Mesenchymal stem cell (in vitro differentiated cells and primary cell): ENCODE data around the gene TSC22D1.

Experiments
- DNase-seq: peaks from one replicate; pipeline ENCODE4 v3.0.0-alpha.2; 2013
- H2AFZ ChIP-seq: one replicate; pipeline ENCODE4 v1.6.1; 2013; ENCODE audit warnings: low read depth, mild to moderate bottlenecking, control low read depth, inconsistent platforms, low read length, moderate library complexity
- H2AK5ac ChIP-seq: 2 replicates; pipeline ENCODE4 v1.6.1; 2013; ENCODE audit warnings: low read length, moderate library complexity, mild to moderate bottlenecking, inconsistent platforms; ENCODE audit not compliant: severe bottlenecking
- H2BK120ac ChIP-seq: one replicate; pipeline ENCODE4 v1.6.1; 2013; ENCODE audit warnings: low read depth, mild to moderate bottlenecking, inconsistent platforms, low read length, moderate library complexity
- H2BK12ac ChIP-seq, 2 experiments: one replicate each; pipeline ENCODE4 v1.6.1; 2013; ENCODE audit warnings: inconsistent platforms in 2 of 2, low read length in 2 of 2, mild to moderate bottlenecking in 2 of 2, moderate library complexity in 2 of 2, control low read depth in 1 of 2
- H2BK15ac ChIP-seq: one replicate; pipeline ENCODE4 v1.6.1; 2013; ENCODE audit warnings: mild to moderate bottlenecking, low read depth, inconsistent platforms; ENCODE audit not compliant: poor library complexity, severe bottlenecking
- H2BK5ac ChIP-seq: 2 replicates; pipeline ENCODE4 v1.6.1; 2013; ENCODE audit warnings: low read depth, mild to moderate bottlenecking, low read length, control low read depth, inconsistent platforms; ENCODE audit not compliant: poor library complexity, severe bottlenecking
- H3K14ac ChIP-seq, 2 experiments: one replicate each; pipeline ENCODE4 v1.6.1; 2013; ENCODE audit warnings: inconsistent platforms in 2 of 2, low read length in 2 of 2, control low read depth in 1 of 2, mild to moderate bottlenecking in 1 of 2, moderate library complexity in 1 of 2
- H3K18ac ChIP-seq, 2 experiments: one replicate each; pipeline ENCODE4 v1.6.1; 2013; ENCODE audit warnings: inconsistent platforms in 2 of 2, low read length in 2 of 2, control low read depth in 1 of 2, low read depth in 1 of 2, mild to moderate bottlenecking in 1 of 2
- H3K23ac ChIP-seq, 2 experiments: one replicate each; pipeline ENCODE4 v1.6.1; 2013; ENCODE audit warnings: inconsistent platforms in 2 of 2, low read length in 2 of 2, mild to moderate bottlenecking in 2 of 2, moderate library complexity in 2 of 2, control low read depth in 1 of 2
- H3K27ac ChIP-seq: 2 replicates; pipeline ENCODE4 v1.5.1; 2013; ENCODE audit warnings: mild to moderate bottlenecking, moderate library complexity, low read length, control low read depth, inconsistent platforms; ENCODE audit not compliant: poor library complexity, severe bottlenecking
- H3K27me3 ChIP-seq, 2 experiments: 2 replicates each; pipeline versions ENCODE4 v1.6.1 to v1.7.0; 2013; ENCODE audit warnings: low read length in 2 of 2, mild to moderate bottlenecking in 2 of 2, moderate library complexity in 2 of 2, control low read depth in 1 of 2, inconsistent platforms in 1 of 2; ENCODE audit not compliant: control insufficient read depth in 1 of 2, insufficient read depth in 1 of 2
- H3K36me3 ChIP-seq, 2 experiments: 2 replicates each; pipeline versions ENCODE4 v1.6.1 to v1.7.0; 2013; ENCODE audit warnings: low read length in 2 of 2, control low read depth in 1 of 2, inconsistent platforms in 1 of 2, low read depth in 1 of 2, mild to moderate bottlenecking in 1 of 2; ENCODE audit not compliant: insufficient read depth in 2 of 2, control insufficient read depth in 1 of 2
- H3K4ac ChIP-seq, 2 experiments: one replicate each; pipeline ENCODE4 v1.6.1; 2013; ENCODE audit warnings: inconsistent platforms in 2 of 2, low read length in 2 of 2, mild to moderate bottlenecking in 2 of 2, moderate library complexity in 2 of 2, control low read depth in 1 of 2, low read depth in 1 of 2
- H3K4me1 ChIP-seq: 2 replicates; pipeline ENCODE4 v1.6.1; 2013; ENCODE audit warnings: low read depth, low read length, control low read depth; ENCODE audit not compliant: control insufficient read depth, insufficient read depth
- H3K4me2 ChIP-seq: 2 replicates; pipeline ENCODE4 v1.6.1; 2013; ENCODE audit warnings: low read length, mild to moderate bottlenecking, inconsistent platforms; ENCODE audit not compliant: poor library complexity, severe bottlenecking
- H3K4me3 ChIP-seq, 2 experiments: 2 replicates each; pipeline versions ENCODE4 v1.5.1 to v1.7.0; 2013; ENCODE audit warnings: low read length in 2 of 2, mild to moderate bottlenecking in 2 of 2, control low read depth in 1 of 2, low read depth in 1 of 2; ENCODE audit not compliant: insufficient read depth in 1 of 2
- H3K79me1 ChIP-seq: replicated peaks from 2 replicates; pipeline ENCODE4 v1.6.1; 2013; ENCODE audit warnings: mild to moderate bottlenecking, control low read depth, low read length, inconsistent platforms; ENCODE audit not compliant: poor library complexity, severe bottlenecking
- H3K9ac ChIP-seq: 2 replicates; pipeline ENCODE4 v1.7.0; 2013; ENCODE audit warnings: mild to moderate bottlenecking, low read length, moderate library complexity
- H3K9me3 ChIP-seq: 2 replicates; pipeline ENCODE4 v1.7.0; 2013; ENCODE audit warnings: mild to moderate bottlenecking, low read length; ENCODE audit not compliant: control insufficient read depth
- H4K8ac ChIP-seq: one replicate; pipeline ENCODE4 v1.6.1; 2013; ENCODE audit warnings: inconsistent platforms, mild to moderate bottlenecking, low read length, moderate library complexity
- H4K91ac ChIP-seq: one replicate; pipeline ENCODE4 v1.6.1; 2013; ENCODE audit warnings: mild to moderate bottlenecking, low read length, inconsistent platforms
- WGBS: methylation state at CpG from one replicate; pipeline ENCODE4 v1.1.7; 2013; ENCODE audit warnings: mixed read lengths; 5-methylcytosine and 5-hydroxymethylcytosine counted together

The TSC22D1 gene

GRCh38 chr13:44592216-44592847 is 16.2 kb upstream of the TSC22D1 start:
- no peak overlapping the region for H3K27ac ChIP-seq
- no peak overlapping the region for H2AFZ ChIP-seq
- WGBS, result 86% methylated on average over 6 of the region's 6 CpGs
- H3K36me3 ChIP-seq, result no peaks in the 10 kb centered on the region
- no peak overlapping the region for H2BK12ac ChIP-seq
- H3K4me2 ChIP-seq, result no peak overlapping the region
- H3K79me1 ChIP-seq, result peaks cover 1% of the 10 kb centered on the region
- H3K4me3 ChIP-seq, result no peak overlapping the region
- H3K14ac ChIP-seq, result no peak overlapping the region
- no peak overlapping the region for H4K91ac ChIP-seq
- no peak overlapping the region for H2BK5ac ChIP-seq
- no peak overlapping the region for H3K23ac ChIP-seq
- DNase-seq, result no peak
- H2BK15ac ChIP-seq, result no peak overlapping the region
- H3K27me3 ChIP-seq, result no peaks in the 10 kb centered on the region
- no peak overlapping the region for H3K4ac ChIP-seq
- H2AK5ac ChIP-seq, result no peak overlapping the region
- no peaks in the 10 kb centered on the region for H3K4me1 ChIP-seq
- H3K18ac ChIP-seq, result no peak overlapping the region
- no peak overlapping the region for H4K8ac ChIP-seq
- H2BK120ac ChIP-seq, result no peak overlapping the region
- H3K9me3 ChIP-seq, result no peaks in the 10 kb centered on the region
- no peak overlapping the region for H3K9ac ChIP-seq

DNA sequence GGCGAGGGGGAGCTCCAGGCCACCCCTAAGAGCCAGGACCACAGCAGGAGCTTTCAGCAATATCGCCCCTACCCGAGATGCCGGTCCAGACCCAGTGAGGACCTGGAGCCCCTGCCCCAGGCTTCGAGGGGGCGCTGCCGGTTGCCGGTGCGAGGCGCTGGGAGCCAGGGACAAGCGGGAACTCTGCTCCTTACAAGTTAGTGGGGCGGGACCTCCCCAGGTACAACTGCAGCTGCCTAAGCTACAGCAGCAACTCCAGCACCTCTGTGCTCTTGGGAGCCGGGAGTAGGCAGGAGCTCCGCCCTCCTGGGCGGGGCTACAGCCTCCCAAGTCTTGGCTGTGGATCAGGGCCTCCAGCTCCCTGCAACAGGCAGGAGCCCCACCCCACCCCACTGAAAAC is 15.2 kb upstream of the TSC22D1 start:
- no peaks in the 10 kb centered on the region for H3K36me3 ChIP-seq
- no peak overlapping the region for H3K4me2 ChIP-seq
- 91% methylated on average over 15 of the region's 15 CpGs for WGBS
- no peaks in the 10 kb centered on the region for H3K9me3 ChIP-seq
- no peak overlapping the region for H2BK120ac ChIP-seq
- DNase-seq, result no peak
- H4K91ac ChIP-seq, result no peak overlapping the region
- H2AK5ac ChIP-seq, result no peak overlapping the region
- no peak overlapping the region for H4K8ac ChIP-seq
- H3K4me1 ChIP-seq, result no peaks in the 10 kb centered on the region
- no peak overlapping the region for H3K9ac ChIP-seq
- no peak overlapping the region for H2BK15ac ChIP-seq
- no peak overlapping the region for H3K27ac ChIP-seq
- H3K23ac ChIP-seq, result no peak overlapping the region
- no peak overlapping the region for H2BK12ac ChIP-seq
- no peak overlapping the region for H3K4me3 ChIP-seq
- H3K18ac ChIP-seq, result no peak overlapping the region
- peaks cover 1% of the 10 kb centered on the region for H3K79me1 ChIP-seq
- no peaks in the 10 kb centered on the region for H3K27me3 ChIP-seq
- no peak overlapping the region for H2BK5ac ChIP-seq
- H3K14ac ChIP-seq, result no peak overlapping the region
- no peak overlapping the region for H3K4ac ChIP-seq
- no peak overlapping the region for H2AFZ ChIP-seq

DNA sequence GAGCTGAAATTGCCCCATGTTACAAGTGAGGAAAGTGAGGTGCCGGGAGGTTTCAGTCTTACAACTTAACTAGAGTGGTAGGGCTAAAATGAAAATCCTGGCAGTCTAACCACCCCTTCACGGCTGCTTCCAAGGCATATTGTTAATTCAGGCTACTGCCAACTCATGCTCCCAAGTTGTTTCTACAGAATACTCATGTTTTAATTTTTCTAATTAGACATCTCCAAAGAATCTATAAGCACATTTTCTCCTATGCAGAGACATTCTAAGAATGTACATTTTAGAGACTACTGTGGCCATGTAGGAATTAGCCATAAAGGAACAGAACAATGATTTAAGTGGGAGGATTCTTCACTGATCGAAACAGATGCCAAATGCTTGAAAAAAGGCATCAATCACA is 7.0 kb upstream of the TSC22D1 start:
- H2BK15ac ChIP-seq, result no peak overlapping the region
- H2BK120ac ChIP-seq, result no peak overlapping the region
- H3K4me3 ChIP-seq, result no peak overlapping the region
- H2AFZ ChIP-seq, result no peak overlapping the region
- no peaks in the 10 kb centered on the region for H3K36me3 ChIP-seq
- H3K4ac ChIP-seq, result no peak overlapping the region
- H3K9ac ChIP-seq, result peak overlapping the region; percentile 23
- H3K27me3 ChIP-seq, result no peaks in the 10 kb centered on the region
- no peaks in the 10 kb centered on the region for H3K4me1 ChIP-seq
- no peaks in the 10 kb centered on the region for H3K9me3 ChIP-seq
- H2AK5ac ChIP-seq, result peak overlapping the region; percentile 48
- no peak overlapping the region for H4K8ac ChIP-seq
- no peak overlapping the region for H3K18ac ChIP-seq
- no peak for DNase-seq
- H2BK5ac ChIP-seq, result no peak overlapping the region
- H3K14ac ChIP-seq, result no peak overlapping the region
- no peak overlapping the region for H2BK12ac ChIP-seq
- WGBS, result 86% methylated on average over 2 of the region's 3 CpGs
- no peak overlapping the region for H3K23ac ChIP-seq
- H4K91ac ChIP-seq, result no peak overlapping the region
- H3K79me1 ChIP-seq, result peaks cover 2% of the 10 kb centered on the region
- H3K4me2 ChIP-seq, result no peak overlapping the region
- H3K27ac ChIP-seq, result no peak overlapping the region

GRCh38 chr13:44578067-44578400 is 1.9 kb upstream of the TSC22D1 start:
- H3K4me2 ChIP-seq, result peak overlapping the region; percentile 92
- peak overlapping the region; percentile 94 for H4K8ac ChIP-seq
- H2BK120ac ChIP-seq, result peak overlapping the region; percentile 89
- H3K27ac ChIP-seq, result peak overlapping the region; percentile 92
- no peak for DNase-seq
- H4K91ac ChIP-seq, result peak overlapping the region; percentile 94
- peak overlapping the region; percentile 36 for H2AFZ ChIP-seq
- peak overlapping the region; percentile 97 for H2BK15ac ChIP-seq
- peak overlapping the region in 1 of 2 experiments; percentile 97 for H3K14ac ChIP-seq
- no peaks in the 10 kb centered on the region for H3K27me3 ChIP-seq
- peak overlapping the region; percentile 64 to 79 for H3K4me3 ChIP-seq
- no peaks in the 10 kb centered on the region for H3K9me3 ChIP-seq
- H2BK5ac ChIP-seq, result peak overlapping the region; percentile 60
- peak overlapping the region; percentile 89 for H3K18ac ChIP-seq
- peaks cover 2% of the 10 kb centered on the region for H3K79me1 ChIP-seq
- peaks cover 12% of the 10 kb centered on the region for H3K4me1 ChIP-seq
- H3K9ac ChIP-seq, result peak overlapping the region; percentile 93
- 2% methylated on average over 14 of the region's 15 CpGs for WGBS
- peak overlapping the region in 1 of 2 experiments; percentile 29 for H2BK12ac ChIP-seq
- peak overlapping the region; percentile 0 for H2AK5ac ChIP-seq
- peak overlapping the region; percentile 68 to 99 for H3K4ac ChIP-seq
- H3K36me3 ChIP-seq, result peaks cover 9 to 25% of the 10 kb centered on the region in 2 experiments
- H3K23ac ChIP-seq, result peak overlapping the region in 1 of 2 experiments; percentile 92
